ENCODE results near the gene AQP3.
"Not testable (repeated sequence)": the region's sequence is repeated elsewhere in the genome, so short reads cannot be mapped to it uniquely, and the experiment has no call there.

Gene AQP3

DNA sequence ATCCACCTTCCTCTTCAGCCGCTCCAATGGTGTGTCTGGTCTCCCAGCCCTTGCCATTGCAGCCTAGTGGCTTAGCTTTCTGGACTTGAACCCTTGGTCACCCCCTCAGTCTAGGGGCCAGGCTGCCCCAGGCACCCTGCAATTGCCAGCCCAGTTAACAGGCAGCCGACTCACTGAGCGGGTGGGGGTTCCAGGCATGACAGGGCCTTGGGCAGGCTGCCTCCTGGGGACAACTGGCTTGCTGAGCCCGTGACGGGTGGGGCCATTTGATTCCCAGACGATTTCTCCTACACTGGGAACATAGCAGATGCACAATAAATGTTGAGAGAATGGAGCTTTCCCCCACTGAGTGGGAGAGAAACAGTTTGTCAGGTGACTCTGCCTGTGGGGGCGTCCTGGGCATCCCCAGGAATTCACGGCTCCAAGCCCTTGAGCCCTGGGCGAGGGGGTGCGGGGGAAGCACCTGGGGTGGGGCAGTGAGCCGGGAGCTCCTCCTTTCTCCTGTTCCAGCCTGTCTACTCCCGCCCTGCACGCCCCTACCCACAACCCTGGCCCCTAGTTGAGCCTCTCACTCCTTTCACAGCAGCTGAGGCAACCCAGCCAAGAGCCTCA, 32.4 kb downstream of the AQP3 start:
- DNase-seq (ENCODE audit: low read depth in 3 of 3), result no peak

DNA sequence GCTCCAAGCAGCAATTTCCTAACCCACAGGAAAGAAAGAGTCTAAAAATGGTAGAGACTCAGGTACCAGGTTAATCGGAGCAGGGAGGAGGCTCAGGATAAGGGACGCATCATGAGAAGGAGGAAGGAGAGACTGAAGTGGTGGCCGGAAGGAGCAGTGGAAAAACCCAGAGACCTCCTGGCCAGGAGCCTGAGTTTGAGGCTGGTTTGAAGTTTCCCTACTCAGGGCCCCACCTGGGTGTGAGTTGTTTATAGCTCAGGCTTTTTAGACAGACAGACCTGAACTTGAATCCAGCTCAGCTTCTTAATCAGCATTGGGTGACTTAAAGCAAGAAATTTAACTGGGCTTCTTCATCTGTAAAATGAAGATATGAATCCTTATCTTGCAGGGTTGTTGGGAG, 33.1 kb downstream of the AQP3 start:
- DNase-seq (ENCODE audit: low read depth in 3 of 3), result no peak

DNA sequence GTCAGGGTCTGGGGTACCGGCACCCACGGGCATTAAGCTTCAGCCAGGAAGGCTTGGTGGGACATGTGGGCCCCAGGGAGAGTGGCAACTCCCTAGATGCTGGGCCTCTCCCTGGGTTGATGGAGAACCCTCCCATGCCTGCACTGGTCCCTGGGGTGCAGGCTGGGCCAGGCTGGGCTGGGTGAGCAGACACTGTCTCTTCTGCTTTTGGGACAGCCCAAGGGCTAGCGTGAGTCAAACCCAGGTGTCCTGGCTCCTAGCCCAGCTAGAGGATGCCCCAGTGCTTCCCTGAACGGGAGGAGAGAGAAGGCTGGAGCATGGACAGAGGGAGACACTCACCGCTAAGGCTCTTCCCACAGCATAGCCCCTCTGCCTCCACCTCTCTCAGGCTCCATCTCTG, 39.3 kb downstream of the AQP3 start:
- DNase-seq (ENCODE audit: low read depth in 3 of 3), result no peak

DNA sequence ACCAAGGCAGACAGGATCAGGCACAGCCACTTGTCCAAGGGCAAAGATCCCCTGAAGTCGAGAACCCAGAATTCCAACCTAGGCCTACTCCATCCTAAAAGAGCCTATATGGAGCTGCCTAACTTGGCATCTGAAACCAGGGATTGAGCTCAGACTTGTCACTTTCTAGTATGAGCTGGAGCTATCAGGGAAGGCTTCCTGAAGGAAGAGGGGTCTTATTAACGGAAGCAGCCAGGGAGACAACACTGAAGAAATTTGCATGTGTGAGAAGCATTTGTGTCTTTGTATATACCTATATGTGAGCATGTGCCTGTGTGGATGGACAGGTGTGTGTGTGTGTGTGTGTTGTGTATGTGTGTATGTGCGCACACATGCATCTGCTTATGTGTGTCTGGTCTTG, 40.3 kb downstream of the AQP3 start:
- no peak for DNase-seq (ENCODE audit: low read depth in 3 of 3)

DNA sequence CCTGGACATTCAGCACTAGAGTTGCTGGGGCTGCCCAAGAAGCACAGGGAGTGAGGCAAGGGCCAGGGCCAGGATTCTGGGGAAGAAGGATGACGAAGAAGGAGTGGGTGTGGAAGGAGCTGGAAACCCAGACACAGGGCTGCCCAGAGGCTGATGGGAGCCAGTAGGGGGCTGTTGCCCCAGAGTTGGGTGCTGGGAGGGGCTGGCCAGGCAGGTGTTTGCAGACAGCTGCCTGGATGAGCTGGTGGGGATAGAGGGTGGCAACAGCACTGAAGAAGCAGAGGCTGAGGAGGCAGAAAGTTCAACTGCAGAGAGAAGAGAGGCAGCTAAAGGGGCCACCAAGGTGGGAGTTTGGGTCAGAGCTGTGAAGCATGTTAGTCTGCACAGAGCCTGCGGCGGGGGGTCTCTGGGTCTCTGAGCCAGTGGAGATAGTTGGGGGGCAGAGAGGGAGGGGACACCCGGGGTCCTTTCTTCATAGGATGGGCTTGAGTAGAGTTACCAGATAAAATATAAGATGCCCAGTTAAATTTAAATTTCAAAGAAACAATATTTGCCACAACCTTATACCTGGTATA, 42.5 kb downstream of the AQP3 start:
- no peak for DNase-seq (ENCODE audit: low read depth in 3 of 3)

DNA sequence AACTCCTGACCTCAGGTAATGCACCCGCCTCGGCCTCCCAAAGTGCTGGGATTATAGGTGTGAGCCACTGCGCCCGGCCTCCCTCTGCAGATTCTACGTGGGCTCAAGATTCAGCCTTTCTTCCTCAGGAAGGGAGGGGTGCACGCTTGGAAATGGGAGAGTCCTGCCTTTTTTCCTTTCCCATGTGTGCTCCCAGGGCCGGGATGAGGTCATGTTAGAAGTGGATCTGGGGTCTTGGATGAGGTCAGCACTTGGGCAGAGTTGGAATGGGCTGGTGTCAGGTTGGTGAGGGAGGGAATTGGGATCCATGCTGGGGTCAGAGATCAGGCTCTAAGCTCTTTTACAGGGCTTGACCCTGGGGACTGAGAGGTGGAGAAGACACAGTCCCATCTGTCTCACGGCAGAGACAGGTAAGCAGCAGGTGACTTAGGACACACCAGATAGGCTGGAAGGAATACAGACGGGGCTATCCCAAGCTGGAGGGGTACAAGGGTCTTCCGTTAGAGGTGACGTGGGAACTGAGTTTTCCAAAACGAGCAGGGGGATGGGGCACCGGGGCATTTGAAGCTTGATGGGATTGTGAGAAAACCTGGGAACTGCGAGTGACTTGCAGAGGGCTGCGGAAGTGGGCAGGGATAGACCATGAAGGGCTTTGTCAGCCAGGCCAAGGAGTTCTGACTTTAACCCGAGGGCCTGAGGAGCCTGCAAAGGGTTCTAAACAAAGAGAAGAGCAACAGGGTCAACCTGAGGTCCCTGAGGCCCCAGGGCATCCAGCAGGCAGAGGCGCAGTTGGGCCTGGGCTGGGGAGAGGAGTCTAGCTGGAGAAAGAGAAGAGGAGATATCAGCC, 43.2 kb downstream of the AQP3 start:
- no peak for DNase-seq (ENCODE audit: low read depth in 3 of 3)

DNA sequence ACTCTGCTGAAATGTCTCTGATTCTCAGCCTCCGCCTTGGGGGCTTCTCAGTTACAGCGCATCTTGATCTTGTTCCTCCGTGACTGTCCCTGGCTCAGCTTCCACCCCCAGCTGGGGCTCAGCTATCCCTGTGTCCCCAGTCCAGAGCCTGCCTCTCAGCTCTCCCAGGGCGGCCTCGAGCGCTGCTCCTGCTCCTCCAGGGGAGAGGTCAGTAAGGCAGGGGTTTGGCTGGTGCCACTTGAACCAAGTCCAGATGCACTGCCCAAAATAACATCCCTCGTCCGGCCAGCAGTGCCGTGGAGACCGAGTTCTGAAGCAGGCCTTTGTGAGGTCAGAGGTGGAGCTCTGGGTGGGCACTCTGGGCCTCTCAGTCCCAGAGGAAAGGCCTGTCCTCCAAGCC, 45.0 kb downstream of the AQP3 start, which contains the start of gene AQP7:
Gene AQP7 (minus strand): TSS at position 198 of the 400 bp plus-strand sequence. CDS start 1,306 bp downstream, outside the sequence.
- not testable (repeated sequence) for DNase-seq (ENCODE audit: low read depth in 3 of 3)

DNA sequence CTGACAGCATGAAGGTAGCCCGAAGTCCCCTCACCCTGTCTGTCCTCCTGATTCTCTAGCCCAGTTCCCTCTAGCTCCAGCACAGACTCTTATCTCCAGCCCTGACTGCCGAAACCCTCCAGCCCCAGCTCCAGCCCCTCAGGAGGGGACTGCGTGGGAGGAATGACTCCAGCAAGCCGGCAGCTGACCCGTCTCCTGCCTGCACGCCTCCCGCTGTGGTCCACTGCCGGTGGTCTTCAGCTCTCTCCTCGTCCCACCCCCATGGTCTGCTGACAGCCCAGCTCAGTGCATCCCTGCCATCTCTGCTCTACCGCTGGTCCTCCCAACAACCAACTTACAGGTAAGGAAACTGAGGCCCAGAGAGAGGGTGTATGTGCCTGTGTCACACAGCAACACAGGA, 45.6 kb downstream of the AQP3 start:
- not testable (repeated sequence) for DNase-seq (ENCODE audit: low read depth in 3 of 3)

DNA sequence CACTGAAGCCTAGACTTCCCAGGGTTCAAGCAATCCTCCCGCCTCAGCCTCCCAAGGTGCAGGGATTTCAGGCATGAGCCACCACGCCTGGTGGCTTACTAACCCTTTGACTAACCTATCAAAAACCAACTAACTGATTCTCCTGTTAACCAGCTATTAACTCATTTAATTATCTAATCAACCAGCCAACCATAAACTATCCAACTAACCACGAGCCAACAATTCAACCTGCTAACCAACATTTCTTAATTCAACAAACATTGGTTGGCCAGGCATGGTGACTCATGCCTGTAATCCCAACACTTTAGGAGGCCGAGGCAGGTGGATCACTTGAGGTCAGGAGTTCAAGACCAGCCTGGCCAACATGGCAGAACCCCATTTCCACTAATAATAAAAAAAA, 48.3 kb downstream of the AQP3 start:
- DNase-seq (ENCODE audit: low read depth in 3 of 3), result not testable (repeated sequence)

DNA sequence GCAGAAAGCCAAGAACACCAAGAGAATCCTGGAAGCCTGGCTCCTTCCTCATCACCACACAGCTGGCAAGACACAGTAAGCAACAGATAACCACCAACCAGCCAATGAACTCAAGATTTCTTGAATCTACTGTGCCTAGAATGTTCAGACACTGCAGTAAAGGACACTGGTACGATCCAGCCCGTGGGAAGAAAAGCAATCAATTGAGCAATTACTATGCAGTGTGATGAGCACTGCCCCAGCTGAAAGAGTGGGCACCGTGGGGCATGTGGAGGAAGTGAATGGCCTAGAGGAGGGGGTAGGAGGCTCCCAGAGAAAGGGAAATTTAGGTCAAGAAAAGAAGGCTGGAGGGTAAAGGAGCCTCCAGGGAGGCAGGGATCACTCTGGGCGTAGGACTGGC, 49.6 kb downstream of the AQP3 start:
- not testable (repeated sequence) for DNase-seq (ENCODE audit: low read depth in 3 of 3)

DNA sequence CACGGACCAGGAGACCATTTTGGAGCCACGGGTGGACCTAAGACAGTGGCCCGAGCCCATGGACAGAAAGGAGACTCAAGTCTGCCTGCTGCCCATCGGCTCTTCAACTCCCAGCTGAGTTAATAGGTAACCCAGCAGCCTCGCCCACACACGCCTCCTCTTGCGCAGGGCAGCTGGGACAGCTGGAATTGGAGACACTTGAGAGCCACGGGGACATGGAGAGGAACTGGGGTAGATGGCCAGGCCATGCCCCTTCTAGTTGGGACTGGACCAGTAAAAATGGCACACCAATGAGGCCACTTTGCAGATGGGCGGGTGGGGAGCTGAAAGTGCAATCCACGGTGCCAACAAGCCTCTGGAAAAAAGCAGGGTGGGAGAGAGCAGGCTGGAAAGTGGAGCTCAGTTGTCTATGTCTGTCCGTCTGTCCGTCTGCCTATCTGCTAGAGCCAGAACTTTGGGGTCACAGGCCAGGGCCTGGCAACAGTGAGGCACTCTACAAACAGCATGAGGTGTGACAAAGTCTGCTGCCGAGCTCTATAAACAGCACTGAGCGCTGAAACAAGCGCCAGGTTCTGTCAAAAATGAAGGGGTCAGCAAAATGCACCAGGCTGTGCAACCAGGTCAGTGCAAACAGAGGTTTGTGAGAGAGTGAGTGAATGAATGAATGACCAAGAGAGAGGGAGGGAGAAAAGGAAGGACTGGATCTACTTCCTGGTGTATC, 52.1 kb downstream of the AQP3 start:
- not testable (repeated sequence) for DNase-seq (ENCODE audit: low read depth in 3 of 3)

DNA sequence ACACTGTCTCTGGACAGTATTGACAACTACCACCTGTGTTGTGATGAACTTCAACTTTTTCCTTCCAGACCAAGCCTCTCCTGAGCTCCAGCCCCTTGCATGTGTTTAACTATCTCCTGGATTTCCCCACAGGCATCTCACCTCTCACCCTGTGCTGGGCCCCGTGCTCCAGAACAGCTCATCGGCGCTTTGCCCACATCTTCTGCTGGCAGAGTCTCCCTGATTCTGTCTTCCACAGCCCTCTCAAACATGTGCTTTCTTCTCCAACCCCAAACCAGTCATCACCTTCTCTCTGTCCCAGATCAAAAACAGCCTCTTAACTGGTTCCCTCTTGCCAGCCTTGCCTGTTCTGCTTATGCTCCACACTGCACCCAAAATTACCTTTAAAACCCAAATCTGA, 53.4 kb downstream of the AQP3 start:
- not testable (repeated sequence) for DNase-seq (ENCODE audit: low read depth in 3 of 3)

DNA sequence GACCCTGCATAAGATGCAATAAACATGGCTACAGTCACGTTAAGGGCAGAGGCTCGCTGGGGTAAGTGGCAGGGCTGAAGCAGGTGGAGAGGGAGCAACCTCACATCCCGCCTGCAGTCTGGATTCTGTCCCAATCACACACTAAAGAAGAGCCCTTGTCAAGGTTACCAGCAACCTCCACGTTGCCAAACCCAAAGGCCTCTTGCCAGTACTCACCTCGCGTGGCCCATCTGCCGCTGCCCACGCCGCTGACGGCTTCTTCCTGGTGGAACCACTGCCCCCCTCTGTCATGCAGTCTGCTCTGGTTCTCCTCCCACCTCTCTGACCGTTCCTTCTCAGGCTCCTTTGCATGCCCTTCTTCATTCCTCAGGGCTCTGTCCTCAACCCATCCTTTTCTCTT, 53.8 kb downstream of the AQP3 start:
- no peak for DNase-seq (ENCODE audit: low read depth in 3 of 3)

DNA sequence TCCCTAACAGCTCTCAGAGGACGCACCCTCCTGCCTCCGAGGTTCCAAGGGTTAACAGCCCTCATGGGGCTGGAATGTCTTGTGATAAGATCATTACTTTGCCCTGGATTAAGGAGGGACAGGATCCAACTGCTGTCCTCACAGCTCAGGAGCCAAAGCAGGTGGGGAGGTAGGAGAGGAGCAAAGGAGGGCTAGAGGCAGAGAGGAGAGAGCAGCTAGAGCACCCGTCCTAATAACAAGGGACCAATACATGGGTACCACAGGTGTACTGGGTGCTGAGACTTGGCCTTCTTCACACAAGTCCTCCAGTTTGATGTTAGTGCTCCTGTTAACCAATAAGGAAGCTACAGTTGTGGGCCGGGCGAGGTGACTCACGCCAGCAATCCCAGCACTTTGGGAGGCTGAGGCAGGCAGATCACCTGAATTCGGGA, 54.8 kb downstream of the AQP3 start:
- not testable (repeated sequence) for DNase-seq (ENCODE audit: low read depth in 3 of 3)

All from stimulated activated CD4-positive, alpha-beta T cell treated with anti-CD3 and anti-CD28 coated beads, TNF-alpha, amount 100 ng/mL, for 48 hours (primary cell).